Activated CD8-positive, alpha-beta memory T cell treated with anti-CD3 and anti-CD28 coated beads for 4 hours (primary cell): ENCODE data around the gene CTLA4.
"Not testable (repeated sequence)": the region's sequence is repeated elsewhere in the genome, so short reads cannot be mapped to it uniquely, and the experiment has no call there.

Experiments used
- DNase-seq, 2 donors: peaks; one replicate each; pipeline ENCODE4 v3.0.0-alpha.2; 2020; ENCODE audit warnings: low read depth in 2 of 2

CTLA4 gene

DNA sequence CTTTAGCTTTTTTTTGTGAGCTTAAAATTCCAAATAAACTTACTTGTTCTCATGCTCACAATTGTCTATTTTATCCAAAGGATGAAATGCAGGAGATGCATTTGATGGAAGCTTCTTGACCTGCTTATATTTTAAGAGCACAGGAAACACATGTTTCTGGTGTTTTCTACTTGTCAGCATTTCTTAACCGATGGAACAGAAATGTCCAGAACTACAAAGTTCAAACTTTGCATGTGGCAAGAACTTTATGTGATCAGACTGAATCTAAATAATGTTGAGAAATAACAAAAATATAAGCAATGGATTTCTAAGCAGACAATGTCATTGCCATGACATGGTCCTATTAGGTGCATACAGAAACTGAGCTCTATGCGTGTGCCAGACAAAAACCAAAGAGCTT lies 9.9 kb upstream of the CTLA4 start:
- DNase-seq: no peak

DNA sequence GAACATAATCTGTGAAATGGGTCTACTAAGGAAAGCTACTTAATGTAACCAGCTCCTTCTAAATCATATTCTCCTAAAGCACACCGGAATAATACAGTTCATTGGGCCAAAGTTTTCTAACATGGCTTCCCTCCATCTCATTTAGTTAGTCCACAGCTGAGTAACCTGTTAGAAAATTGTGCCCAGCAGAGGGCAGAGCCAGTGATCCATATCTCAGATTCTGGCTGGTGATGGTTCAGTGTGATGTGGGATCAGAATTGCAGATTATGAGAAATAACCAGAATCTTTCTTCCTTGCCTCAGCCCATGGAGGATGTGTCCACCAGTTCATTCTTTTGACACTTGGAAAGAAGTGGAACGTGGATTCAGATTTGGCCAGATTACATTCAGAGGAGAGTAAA lies 9.4 kb upstream of the CTLA4 start:
- DNase-seq: no peak

DNA sequence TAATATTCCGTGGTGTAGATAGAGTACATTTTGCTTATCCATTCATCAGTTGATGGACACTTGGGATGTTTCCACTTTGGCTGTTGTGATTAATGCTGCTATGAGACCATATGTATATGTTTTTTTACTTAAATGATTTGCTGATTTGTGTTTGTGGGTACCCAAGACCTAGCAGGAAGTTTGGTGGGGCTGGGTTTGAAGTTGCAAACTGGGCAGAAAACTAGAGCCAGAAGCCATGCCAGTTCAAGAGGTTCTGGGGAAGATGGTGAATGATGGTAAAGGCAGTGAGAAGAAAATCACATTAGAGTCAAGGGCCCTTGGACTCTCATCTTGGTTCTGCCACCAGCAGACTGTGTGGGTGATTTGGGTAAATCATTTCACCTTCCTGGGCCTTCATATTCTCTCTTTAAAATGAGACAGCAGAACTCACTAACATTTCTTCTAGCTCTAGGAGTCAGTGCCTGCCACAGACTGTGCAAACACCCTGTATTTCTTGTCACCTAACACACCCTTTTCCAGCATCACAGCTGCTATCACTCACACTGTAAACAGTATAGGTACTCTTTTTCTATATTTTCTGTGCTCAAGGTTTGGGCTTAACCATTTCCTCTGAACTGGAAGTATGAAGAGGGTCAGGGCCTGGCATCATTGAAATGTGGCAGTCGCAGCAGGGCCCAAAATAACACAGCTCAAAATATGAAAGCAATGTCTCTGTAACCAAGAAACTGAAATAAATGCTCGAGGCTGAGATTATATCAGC lies 8.4 kb upstream of the CTLA4 start:
- no peak for DNase-seq

DNA sequence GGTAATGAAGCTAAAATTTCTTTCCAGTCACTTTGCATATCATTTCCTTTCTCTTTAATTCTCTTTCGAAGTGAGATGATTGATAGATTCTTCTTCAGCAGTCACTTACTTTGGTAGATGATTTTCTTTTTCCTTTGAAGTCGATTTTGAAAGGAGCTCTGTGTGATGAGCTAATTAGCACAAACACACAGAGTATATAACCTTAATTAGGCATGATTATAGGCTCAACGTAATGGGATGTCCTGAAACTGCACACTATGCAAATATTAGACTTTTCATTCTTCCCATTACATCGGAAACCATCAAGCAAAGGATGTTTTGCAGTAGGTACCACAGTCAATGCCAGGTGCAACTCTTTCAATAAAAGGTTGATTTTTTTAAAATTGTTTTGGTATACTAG lies 6.4 kb upstream of the CTLA4 start:
- DNase-seq: no peak

DNA sequence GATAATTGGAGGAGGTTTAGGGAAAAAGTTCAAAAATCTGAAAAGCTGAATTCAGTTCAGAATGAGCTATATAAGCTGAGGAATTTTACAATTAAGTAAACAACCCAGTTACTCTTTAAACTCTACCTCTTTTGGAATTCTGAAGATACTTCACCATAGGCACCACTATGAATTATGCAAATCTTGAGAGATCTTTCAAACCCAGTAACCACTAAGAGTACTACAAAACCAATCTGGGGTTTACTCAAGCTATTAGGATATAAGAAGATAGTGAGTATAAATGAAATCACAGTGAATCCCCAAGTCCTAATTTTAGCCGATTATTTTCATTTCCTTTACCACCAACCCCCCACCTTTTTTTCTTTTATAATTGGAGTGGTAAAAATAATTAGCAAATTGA lies 6.0 kb upstream of the CTLA4 start:
- no peak for DNase-seq

DNA sequence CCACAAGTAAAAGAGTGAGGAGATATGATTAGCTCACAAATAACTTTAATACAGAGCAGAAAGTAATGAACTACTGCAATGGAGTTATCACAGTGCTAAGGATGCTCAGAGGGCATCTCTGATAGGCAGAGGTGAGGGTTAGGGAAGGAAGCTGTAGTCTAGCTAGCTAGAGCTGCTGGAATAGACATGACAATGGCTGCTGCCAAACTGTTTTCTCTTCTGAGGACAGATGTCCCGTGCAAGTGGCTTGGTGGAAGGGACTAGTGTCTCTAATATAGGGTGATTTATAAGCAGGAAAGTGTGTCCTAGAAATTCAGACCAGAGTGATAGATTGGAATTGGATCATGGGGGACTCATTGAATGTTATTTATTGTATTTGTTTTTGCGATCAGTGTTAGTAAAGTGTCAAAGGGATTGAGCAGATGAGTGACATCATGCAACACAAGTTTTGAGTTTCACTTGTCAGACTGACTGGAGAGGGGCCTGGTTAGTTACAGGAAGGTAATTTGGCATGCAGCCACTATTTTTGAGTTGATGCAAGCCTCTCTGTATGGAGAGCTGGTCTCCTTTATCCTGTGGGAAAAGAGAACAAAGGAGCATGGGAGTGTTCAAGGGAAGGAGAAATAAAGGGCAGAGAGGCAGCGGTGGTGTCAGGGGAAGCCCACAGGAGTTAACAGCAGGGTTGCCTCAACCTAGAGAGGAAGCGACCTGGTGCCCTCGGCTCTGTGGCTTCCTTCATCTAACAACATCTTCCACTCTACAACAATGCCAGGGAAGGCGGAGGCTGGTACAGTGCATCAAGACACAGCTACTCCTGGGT lies 1.9 kb downstream of the CTLA4 start:
- no peak for DNase-seq

DNA sequence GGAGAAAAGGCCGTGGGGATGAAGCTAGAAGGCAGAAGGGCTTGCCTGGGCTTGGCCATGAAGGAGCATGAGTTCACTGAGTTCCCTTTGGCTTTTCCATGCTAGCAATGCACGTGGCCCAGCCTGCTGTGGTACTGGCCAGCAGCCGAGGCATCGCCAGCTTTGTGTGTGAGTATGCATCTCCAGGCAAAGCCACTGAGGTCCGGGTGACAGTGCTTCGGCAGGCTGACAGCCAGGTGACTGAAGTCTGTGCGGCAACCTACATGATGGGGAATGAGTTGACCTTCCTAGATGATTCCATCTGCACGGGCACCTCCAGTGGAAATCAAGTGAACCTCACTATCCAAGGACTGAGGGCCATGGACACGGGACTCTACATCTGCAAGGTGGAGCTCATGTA lies 2.9 kb downstream of the CTLA4 start:
- no peak for DNase-seq

DNA sequence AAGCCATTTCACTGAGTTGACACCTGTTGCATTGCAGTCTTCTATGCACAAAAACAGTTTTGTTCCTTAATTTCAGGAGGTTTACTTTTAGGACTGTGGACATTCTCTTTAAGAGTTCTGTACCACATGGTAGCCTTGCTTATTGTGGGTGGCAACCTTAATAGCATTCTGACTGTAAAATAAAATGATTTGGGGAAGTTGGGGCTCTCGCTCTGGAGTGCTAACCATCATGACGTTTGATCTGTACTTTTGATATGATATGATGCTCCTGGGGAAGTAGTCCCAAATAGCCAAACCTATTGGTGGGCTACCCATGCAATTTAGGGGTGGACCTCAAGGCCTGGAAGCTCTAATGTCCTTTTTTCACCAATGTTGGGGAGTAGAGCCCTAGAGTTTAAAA lies 3.4 kb downstream of the CTLA4 start:
- no peak for DNase-seq

DNA sequence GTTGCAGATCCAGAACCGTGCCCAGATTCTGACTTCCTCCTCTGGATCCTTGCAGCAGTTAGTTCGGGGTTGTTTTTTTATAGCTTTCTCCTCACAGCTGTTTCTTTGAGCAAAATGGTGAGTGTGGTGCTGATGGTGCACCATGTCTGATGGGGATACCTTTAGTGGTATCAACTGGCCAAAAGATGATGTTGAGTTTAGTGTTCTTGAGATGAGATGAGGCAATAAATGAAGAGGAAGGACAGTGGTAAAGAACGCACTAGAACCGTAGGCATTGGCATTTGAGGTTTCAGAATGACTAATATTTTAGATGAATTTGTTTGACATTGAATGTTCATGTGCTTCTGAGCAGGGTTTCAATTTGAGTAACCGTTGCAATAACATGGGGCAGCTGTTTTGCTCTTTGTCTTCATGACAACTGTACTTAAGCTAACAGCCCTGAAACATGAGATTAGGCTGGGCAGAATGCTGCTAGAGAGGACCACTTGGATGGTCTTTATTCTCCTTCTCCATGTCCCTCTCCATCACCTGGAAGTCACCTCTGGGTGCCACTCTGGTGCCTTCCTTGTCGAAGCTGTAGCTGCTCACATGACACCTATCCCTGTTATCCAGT lies 3.9 kb downstream of the CTLA4 start:
- no peak for DNase-seq

DNA sequence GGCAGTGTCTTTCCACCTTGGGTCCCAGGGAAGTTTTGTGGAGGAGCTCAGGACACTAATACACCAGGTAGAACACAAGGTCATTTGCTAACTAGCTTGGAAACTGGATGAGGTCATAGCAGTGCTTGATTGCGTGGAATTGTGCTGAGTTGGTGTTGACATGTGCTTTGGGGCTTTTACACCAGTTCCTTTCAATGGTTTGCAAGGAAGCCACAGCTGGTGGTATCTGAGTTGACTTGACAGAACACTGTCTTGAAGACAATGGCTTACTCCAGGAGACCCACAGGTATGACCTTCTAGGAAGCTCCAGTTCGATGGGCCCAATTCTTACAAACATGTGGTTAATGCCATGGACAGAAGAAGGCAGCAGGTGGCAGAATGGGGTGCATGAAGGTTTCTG lies 5.9 kb downstream of the CTLA4 start:
- no peak for DNase-seq

DNA sequence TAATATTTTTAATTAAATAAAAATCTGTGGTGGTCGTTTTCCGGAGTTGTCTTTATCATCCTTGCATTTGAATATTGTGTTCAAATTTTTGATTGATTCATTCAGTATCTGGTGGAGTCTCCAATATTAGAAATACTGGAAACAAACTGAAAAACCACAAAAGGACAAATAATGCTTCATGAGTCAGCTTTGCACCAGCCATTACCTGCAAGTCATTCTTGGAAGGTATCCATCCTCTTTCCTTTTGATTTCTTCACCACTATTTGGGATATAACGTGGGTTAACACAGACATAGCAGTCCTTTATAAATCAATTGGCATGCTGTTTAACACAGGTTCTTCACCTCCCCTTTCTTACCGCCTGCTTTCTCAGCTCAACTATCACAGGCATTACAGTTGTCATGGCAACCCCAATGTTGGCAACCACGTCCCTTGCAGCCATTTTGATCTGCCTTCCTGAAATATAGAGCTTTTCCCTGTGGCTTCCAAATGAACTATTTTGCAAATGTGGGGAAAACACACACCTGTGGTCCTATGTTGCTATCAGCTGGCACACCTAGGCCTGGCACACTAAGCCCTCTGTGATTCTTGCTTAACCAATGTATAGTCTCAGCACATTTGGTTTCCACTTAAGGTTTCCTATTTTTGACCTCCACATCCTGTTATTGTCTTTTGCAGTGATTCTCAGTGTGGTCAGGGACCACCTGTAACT lies 6.5 kb downstream of the CTLA4 start:
- DNase-seq: no peak

DNA sequence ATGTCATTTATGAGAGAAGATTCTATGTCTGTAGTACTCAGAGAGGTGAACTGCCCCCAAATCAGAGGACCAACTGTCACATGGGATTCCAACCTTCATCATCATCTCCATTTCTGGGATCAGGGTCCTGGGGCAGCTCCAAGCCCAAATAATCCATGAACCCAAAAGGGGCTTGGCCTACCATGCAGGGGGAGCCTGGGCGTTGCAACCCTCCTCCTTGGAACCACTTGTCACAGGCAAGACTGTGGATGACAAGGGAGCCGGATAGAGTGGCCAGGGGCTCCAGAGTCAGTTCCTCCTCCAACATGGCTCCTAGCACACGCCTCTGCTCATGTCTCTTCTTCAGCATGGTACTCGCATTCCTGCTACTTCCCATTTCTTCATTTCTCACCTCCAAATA lies 7.9 kb downstream of the CTLA4 start:
- no peak for DNase-seq

DNA sequence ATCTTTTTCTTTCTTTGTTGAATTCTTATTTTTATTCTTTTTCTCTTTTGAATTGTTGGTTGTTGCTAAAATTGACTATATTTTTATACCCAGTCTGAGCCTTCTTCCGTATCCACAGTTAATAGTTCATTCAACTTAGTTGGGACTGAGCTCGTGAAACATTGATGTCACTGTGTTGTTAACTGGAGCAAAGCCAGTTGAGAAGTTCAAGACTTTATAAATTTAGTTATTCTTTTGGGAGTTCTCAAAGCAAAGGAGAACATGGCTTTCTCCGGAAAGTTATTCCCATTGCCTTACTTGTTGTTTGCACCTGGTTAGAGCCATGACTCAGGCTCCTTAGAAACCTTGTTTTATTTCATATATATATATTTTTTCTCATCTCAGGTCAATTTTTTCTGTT lies 8.8 kb downstream of the CTLA4 start:
- no peak for DNase-seq

DNA sequence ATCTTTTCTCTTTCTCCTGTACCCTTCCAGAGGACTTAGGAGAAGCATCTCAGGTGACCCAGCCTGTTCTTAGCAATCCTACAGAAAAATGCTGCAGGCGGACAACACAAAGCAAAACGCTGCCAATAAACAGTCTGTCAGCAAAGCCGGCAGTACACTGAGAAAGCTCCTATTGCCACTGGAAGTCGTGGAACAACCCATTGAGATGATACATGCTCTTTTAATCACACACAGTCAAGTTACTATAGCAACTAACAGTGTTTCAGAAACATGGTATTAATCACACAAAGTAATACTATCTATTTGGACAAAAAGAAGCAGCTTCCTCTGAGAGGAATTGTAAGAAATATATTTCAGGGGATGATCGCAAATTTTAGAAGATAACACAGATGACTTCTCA lies 10.5 kb downstream of the CTLA4 start:
- no peak for DNase-seq

DNA sequence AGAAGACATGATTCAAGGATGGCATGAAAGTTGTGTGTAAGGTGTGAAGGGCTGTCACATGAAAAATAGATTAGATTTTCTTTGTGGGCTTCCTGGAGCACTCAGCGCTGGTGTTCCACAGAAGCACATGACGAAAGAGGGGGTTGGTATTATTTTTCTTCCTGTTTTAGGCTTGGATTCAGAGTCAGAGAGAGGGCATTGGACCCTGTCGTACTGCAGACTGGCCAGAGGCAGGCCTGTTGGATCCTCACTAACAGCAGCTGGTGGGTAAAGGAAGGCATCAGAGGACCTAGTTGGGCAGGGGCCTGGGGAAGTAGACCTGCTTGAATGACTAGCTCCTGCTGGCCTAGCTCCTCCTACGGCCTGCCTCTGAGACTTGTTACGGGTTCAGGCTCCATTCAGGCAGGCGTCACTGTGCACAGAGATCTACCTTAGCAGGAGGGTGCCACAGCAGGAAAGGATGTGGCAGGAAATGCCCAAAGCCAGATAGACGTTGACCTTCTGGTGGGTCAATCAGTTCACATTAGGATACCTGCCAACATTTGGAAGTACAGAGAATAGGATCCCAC lies 13.1 kb downstream of the CTLA4 start:
- no peak for DNase-seq

DNA sequence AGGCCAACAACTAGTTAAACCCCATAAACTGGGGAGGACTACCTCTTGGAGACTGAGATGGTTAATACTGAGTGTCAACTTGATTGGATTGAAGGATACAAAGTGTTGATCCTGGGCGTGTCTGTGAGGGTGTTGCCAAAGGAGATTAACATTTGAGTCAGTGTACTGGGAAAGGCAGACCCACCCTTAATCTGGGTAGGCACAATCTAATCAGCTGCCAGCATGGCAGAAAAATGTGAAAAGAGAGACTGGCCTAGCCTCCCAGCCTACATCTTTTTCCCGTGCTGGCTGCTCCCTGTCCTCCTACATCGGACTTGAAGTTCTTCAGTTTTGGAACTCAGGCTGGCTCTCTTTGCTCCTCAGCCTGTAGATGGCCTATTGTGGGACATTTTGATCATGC lies 13.6 kb downstream of the CTLA4 start:
- DNase-seq: not testable (repeated sequence)

DNA sequence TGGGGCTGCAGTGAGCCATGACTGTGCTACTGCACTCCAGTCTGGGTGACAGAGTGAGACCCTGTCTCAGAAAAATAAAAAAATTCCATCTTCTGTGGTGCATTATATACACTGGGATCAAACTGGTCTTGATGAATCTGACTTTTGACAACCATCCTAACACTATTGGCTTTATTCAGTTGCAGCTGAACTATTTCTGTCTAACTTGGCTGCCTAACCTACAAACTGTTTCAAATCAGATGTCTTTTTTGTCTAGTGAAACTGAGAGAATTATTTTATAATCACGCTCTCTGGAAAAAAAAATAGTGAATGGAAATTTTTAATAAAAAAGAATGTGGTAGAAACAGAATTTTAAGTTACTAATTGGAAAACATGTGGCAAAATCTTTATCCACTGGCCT lies 15.0 kb downstream of the CTLA4 start:
- no peak for DNase-seq

DNA sequence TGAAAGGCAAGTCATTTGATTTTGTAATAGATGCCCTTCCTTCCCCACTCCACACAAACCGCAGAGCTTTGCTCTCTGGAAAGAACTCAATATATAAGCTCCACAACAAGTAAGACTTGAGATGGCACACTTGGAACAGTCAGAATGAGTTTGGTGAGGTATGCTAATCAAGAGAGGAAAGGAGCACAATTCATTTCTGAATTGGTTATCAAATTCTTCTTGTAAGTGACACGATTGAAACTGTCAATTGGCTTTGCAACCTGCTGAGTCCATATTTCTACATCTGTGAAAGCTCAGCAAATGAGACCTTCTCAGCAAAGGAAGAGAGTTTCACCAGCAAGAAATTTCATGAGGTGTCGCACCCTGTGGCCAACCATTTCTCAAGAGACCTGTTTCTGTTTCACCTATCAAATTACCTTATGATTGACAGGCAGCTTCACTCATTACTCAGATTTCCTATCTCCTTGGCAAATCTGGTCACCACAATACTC lies 19.1 kb downstream of the CTLA4 start:
- no peak for DNase-seq

DNA sequence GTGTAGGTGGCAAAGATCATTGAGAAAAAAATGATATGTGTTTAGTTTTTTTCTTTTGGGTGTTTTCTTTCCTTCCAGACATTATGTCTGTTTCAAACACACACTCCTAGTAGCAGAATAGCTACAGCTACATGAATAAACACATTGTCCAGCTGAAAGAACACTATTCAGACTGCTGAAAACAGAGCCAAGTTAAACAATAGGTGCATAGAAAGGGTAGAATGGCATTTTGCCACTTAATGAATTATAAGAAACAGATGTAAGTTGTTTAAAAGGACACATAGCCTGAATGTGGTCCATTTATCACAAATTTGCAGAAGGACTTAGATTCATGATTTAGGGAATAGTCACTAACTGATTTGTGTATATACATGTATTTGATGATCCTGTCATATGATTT lies 20.1 kb downstream of the CTLA4 start:
- no peak for DNase-seq

DNA sequence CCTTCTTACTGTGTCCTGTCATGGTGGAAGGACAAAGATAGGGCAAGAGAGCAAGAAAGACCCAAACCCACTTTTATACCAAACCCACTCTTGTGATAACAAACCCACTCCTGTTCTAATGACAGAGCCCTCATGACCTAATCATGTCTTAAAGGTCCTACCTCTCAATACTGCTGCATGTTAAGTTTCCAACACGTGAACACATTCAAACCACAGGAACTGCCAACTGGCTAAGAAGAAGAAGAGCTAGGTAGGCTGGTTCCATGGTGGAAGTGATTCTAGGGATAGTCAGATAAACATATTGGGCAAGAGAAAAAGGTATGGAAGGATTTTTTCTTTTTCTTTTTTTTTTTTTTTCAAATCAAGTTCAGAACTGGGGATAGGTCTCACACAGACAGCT lies 22.0 kb downstream of the CTLA4 start:
- DNase-seq: no peak

DNA sequence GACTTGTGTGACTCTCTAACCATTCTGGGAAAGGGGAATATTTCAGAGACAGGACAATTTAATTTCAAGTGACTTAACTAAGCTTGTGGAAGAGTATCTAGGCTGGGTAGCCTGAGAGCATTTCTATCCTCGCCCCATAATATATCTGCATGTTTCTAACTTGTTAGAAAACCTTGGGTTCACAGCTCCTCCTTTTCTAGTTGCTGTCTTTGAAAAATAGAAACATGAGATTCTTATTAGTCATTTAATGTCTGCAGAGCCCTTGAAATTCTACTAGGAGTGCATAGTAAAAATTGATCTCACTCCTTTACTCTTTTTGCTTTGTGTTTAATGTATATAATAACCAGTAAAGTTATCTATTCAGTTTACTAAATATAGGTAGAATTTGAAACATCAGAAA lies 22.4 kb downstream of the CTLA4 start:
- DNase-seq: no peak

DNA sequence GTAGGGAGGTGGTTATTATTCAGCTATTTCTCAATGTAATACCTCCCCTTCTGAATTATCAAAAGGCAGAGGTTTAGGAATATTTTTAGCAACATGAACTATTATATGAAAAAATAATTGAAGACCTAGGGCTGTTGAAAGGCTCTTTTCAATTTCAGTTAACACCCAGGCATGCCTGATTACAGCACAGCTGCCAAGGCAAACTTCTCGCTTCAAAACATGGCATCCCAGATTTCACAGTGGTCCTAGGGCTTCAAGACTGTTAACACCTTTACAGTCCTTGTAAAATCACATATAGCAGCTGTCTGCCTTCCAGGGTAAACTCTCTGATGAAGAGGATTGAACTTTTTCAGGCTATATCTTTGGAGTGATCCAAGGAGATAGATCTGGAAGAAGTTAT lies 23.2 kb downstream of the CTLA4 start:
- DNase-seq: no peak
